ENCODE measurements around the gene ADGRB3.
"Not testable (repeated sequence)": the region's sequence is repeated elsewhere in the genome, so short reads cannot be mapped to it uniquely, and the experiment has no call there.

Gene ADGRB3

GRCh38 chr6:68978411-68978810, 343.3 kb downstream of the ADGRB3 start:
- in situ Hi-C loops (cut with HindIII; ENCODE audit: low pct_unique_long_range_greater_than_20kb, low sequenced_read_pairs), result no loop called here
- no peak for DNase-seq (ENCODE audit: low read depth in 1 of 2, low spot score in 1 of 2)
- no peak for TF ChIP-seq JUND (IDR thresholded peaks at IDR 0.05; ENCODE audit: low read depth)

GRCh38 chr6:68981668-68982067, 346.6 kb downstream of the ADGRB3 start:
- DNase-seq (ENCODE audit: low read depth in 1 of 2, low spot score in 1 of 2); in situ Hi-C loops (cut with HindIII; ENCODE audit: low pct_unique_long_range_greater_than_20kb, low sequenced_read_pairs): not testable (repeated sequence)

GRCh38 chr6:68988698-68989097, 353.6 kb downstream of the ADGRB3 start:
- DNase-seq (ENCODE audit: low read depth in 1 of 2, low spot score in 1 of 2), result no peak
- TF ChIP-seq JUND (IDR thresholded peaks at IDR 0.05; ENCODE audit: low read depth), result no peak
- in situ Hi-C loops (cut with HindIII; ENCODE audit: low pct_unique_long_range_greater_than_20kb, low sequenced_read_pairs), result no loop called here

- no peak for TF ChIP-seq JUND (IDR thresholded peaks at IDR 0.05; ENCODE audit: low read depth)
- DNase-seq (ENCODE audit: low read depth in 1 of 2, low spot score in 1 of 2), result no peak
- in situ Hi-C loops (cut with HindIII; ENCODE audit: low pct_unique_long_range_greater_than_20kb, low sequenced_read_pairs), result no loop called here
Observed at GRCh38 chr6:68990317-68990716, 355.2 kb downstream of the ADGRB3 start.

GRCh38 chr6:68993911-68994310, 358.8 kb downstream of the ADGRB3 start:
- in situ Hi-C loops (cut with HindIII; ENCODE audit: low pct_unique_long_range_greater_than_20kb, low sequenced_read_pairs), result no loop called here
- no peak for DNase-seq (ENCODE audit: low read depth in 1 of 2, low spot score in 1 of 2)
- no peak for TF ChIP-seq JUND (IDR thresholded peaks at IDR 0.05; ENCODE audit: low read depth)

- in situ Hi-C loops (cut with HindIII; ENCODE audit: low pct_unique_long_range_greater_than_20kb, low sequenced_read_pairs), result no loop called here
- TF ChIP-seq JUND (IDR thresholded peaks at IDR 0.05; ENCODE audit: low read depth), result no peak
- no peak for DNase-seq (ENCODE audit: low read depth in 1 of 2, low spot score in 1 of 2)
Observed at GRCh38 chr6:68994521-68994920, 359.4 kb downstream of the ADGRB3 start.

- TF ChIP-seq JUND (IDR thresholded peaks at IDR 0.05; ENCODE audit: low read depth), result no peak
- in situ Hi-C loops (cut with HindIII; ENCODE audit: low pct_unique_long_range_greater_than_20kb, low sequenced_read_pairs), result no loop called here
- no peak for DNase-seq (ENCODE audit: low read depth in 1 of 2, low spot score in 1 of 2)
Observed at GRCh38 chr6:69005199-69005598, 370.1 kb downstream of the ADGRB3 start.

- in situ Hi-C loops (cut with HindIII; ENCODE audit: low pct_unique_long_range_greater_than_20kb, low sequenced_read_pairs), result no loop called here
- no peak for TF ChIP-seq JUND (IDR thresholded peaks at IDR 0.05; ENCODE audit: low read depth)
- no peak for DNase-seq (ENCODE audit: low read depth in 1 of 2, low spot score in 1 of 2)
Observed at GRCh38 chr6:69007781-69008180, 372.7 kb downstream of the ADGRB3 start.

- no peak for TF ChIP-seq JUND (IDR thresholded peaks at IDR 0.05; ENCODE audit: low read depth)
- in situ Hi-C loops (cut with HindIII; ENCODE audit: low pct_unique_long_range_greater_than_20kb, low sequenced_read_pairs), result no loop called here
- DNase-seq (ENCODE audit: low read depth in 1 of 2, low spot score in 1 of 2), result no peak
Observed at GRCh38 chr6:69012211-69012610, 377.1 kb downstream of the ADGRB3 start.

GRCh38 chr6:69012876-69013275, 377.8 kb downstream of the ADGRB3 start:
- no peak for TF ChIP-seq JUND (IDR thresholded peaks at IDR 0.05; ENCODE audit: low read depth)
- in situ Hi-C loops (cut with HindIII; ENCODE audit: low pct_unique_long_range_greater_than_20kb, low sequenced_read_pairs), result no loop called here

GRCh38 chr6:69018906-69019305, 383.8 kb downstream of the ADGRB3 start:
- no peak for DNase-seq (ENCODE audit: low read depth in 1 of 2, low spot score in 1 of 2)
- TF ChIP-seq JUND (IDR thresholded peaks at IDR 0.05; ENCODE audit: low read depth), result no peak
- in situ Hi-C loops (cut with HindIII; ENCODE audit: low pct_unique_long_range_greater_than_20kb, low sequenced_read_pairs), result no loop called here

More at GRCh38 chr6:69012876-69013275, 377.8 kb downstream of the ADGRB3 start:
- no peak for DNase-seq (ENCODE audit: low read depth in 1 of 2, low spot score in 1 of 2)

GRCh38 chr6:69019832-69020231, 384.8 kb downstream of the ADGRB3 start:
- TF ChIP-seq JUND (IDR thresholded peaks at IDR 0.05; ENCODE audit: low read depth), result no peak
- no peak for DNase-seq (ENCODE audit: low read depth in 1 of 2, low spot score in 1 of 2)
- in situ Hi-C loops (cut with HindIII; ENCODE audit: low pct_unique_long_range_greater_than_20kb, low sequenced_read_pairs), result no loop called here

GRCh38 chr6:69022993-69023392, 387.9 kb downstream of the ADGRB3 start:
- TF ChIP-seq JUND (IDR thresholded peaks at IDR 0.05; ENCODE audit: low read depth), result no peak
- DNase-seq (ENCODE audit: low read depth in 1 of 2, low spot score in 1 of 2), result no peak
- in situ Hi-C loops (cut with HindIII; ENCODE audit: low pct_unique_long_range_greater_than_20kb, low sequenced_read_pairs), result no loop called here

- DNase-seq (ENCODE audit: low read depth in 1 of 2, low spot score in 1 of 2), result no peak
- no peak for TF ChIP-seq JUND (IDR thresholded peaks at IDR 0.05; ENCODE audit: low read depth)
- in situ Hi-C loops (cut with HindIII; ENCODE audit: low pct_unique_long_range_greater_than_20kb, low sequenced_read_pairs), result no loop called here
Observed at GRCh38 chr6:69026243-69026642, 391.2 kb downstream of the ADGRB3 start.
